IPS-18a (cell line): ENCODE data around the gene ARHGAP40.

Source experiments
- H3K27ac ChIP-seq: one replicate; pipeline ENCODE4 v1.5.1; 2013; ENCODE audit warnings: low read length
- H3K27me3 ChIP-seq: one replicate; pipeline ENCODE4 v1.6.1; 2013; ENCODE audit warnings: mild to moderate bottlenecking, low read length; ENCODE audit not compliant: control insufficient read depth, insufficient read depth
- H3K36me3 ChIP-seq: one replicate; pipeline ENCODE4 v1.6.1; 2013; ENCODE audit warnings: low read depth, low read length; ENCODE audit not compliant: control insufficient read depth
- H3K4me1 ChIP-seq: one replicate; pipeline ENCODE4 v1.6.1; 2013; ENCODE audit warnings: low read depth, low read length; ENCODE audit not compliant: control insufficient read depth
- H3K4me3 ChIP-seq: one replicate; pipeline ENCODE4 v1.5.1; 2013; ENCODE audit warnings: low read length
- H3K9ac ChIP-seq: one replicate; pipeline ENCODE4 v1.6.1; 2013; ENCODE audit warnings: mild to moderate bottlenecking, low read length, moderate library complexity
- H3K9me3 ChIP-seq: one replicate; pipeline ENCODE4 v1.6.1; 2013; ENCODE audit warnings: low read depth, low read length; ENCODE audit not compliant: control insufficient read depth

ARHGAP40 gene

GRCh38 chr20:38607351-38607750 lies 5.7 kb downstream of the ARHGAP40 start:
- H3K4me1 ChIP-seq = peaks cover 5% of the 10 kb centered on the region
- no peaks in the 10 kb centered on the region for H3K36me3 ChIP-seq
- no peak overlapping the region for H3K9ac ChIP-seq
- H3K27ac ChIP-seq = no peak overlapping the region
- peaks cover 9% of the 10 kb centered on the region for H3K27me3 ChIP-seq
- no peak overlapping the region for H3K4me3 ChIP-seq
- H3K9me3 ChIP-seq = no peaks in the 10 kb centered on the region

- peaks cover 5% of the 10 kb centered on the region for H3K4me1 ChIP-seq
- H3K9me3 ChIP-seq = no peaks in the 10 kb centered on the region
- H3K27ac ChIP-seq = no peak overlapping the region
- H3K9ac ChIP-seq = no peak overlapping the region
- no peak overlapping the region for H3K4me3 ChIP-seq
- peaks cover under 1% of the 10 kb centered on the region for H3K27me3 ChIP-seq
- no peaks in the 10 kb centered on the region for H3K36me3 ChIP-seq
Observed at GRCh38 chr20:38608188-38608587, 6.6 kb downstream of the ARHGAP40 start.

- Histone ChIP-seq H3K36me3 (no peaks in the 10 kb centered on the region), H3K4me3 (no peak overlapping the region), H3K4me1 (peaks cover 5% of the 10 kb centered on the region), H3K9me3 (no peaks in the 10 kb centered on the region), H3K27ac (no peak overlapping the region), H3K9ac (no peak overlapping the region), H3K27me3 (no peaks in the 10 kb centered on the region)
Observed at GRCh38 chr20:38609815-38610214, 8.2 kb downstream of the ARHGAP40 start.

GRCh38 chr20:38610521-38610920 lies 8.9 kb downstream of the ARHGAP40 start:
- Histone ChIP-seq H3K4me1 (peaks cover 5% of the 10 kb centered on the region), H3K9me3 (no peaks in the 10 kb centered on the region), H3K27ac (no peak overlapping the region), H3K4me3 (no peak overlapping the region), H3K36me3 (no peaks in the 10 kb centered on the region), H3K27me3 (no peaks in the 10 kb centered on the region), H3K9ac (no peak overlapping the region)

- Histone ChIP-seq H3K27me3 (no peaks in the 10 kb centered on the region), H3K9me3 (no peaks in the 10 kb centered on the region), H3K27ac (no peak overlapping the region), H3K36me3 (no peaks in the 10 kb centered on the region), H3K4me3 (no peak overlapping the region), H3K4me1 (peaks cover 2% of the 10 kb centered on the region), H3K9ac (no peak overlapping the region)
Observed at GRCh38 chr20:38612751-38613515, 11.3 kb downstream of the ARHGAP40 start.

GRCh38 chr20:38615283-38615682 lies 13.7 kb downstream of the ARHGAP40 start:
- H3K9me3 ChIP-seq = no peaks in the 10 kb centered on the region
- H3K4me1 ChIP-seq = peaks cover 6% of the 10 kb centered on the region
- H3K36me3 ChIP-seq = no peaks in the 10 kb centered on the region
- H3K9ac ChIP-seq = no peak overlapping the region
- H3K27ac ChIP-seq = no peak overlapping the region
- no peaks in the 10 kb centered on the region for H3K27me3 ChIP-seq
- H3K4me3 ChIP-seq = no peak overlapping the region

- Histone ChIP-seq H3K27ac (no peak overlapping the region), H3K4me3 (no peak overlapping the region), H3K4me1 (peaks cover 13% of the 10 kb centered on the region), H3K27me3 (no peaks in the 10 kb centered on the region), H3K9me3 (no peaks in the 10 kb centered on the region), H3K36me3 (no peaks in the 10 kb centered on the region), H3K9ac (no peak overlapping the region)
Observed at GRCh38 chr20:38616457-38616856, 14.8 kb downstream of the ARHGAP40 start.

GRCh38 chr20:38617011-38617829 lies 15.6 kb downstream of the ARHGAP40 start:
- Histone ChIP-seq H3K4me1 (peaks cover 13% of the 10 kb centered on the region), H3K27me3 (no peaks in the 10 kb centered on the region), H3K9me3 (no peaks in the 10 kb centered on the region), H3K9ac (no peak overlapping the region), H3K27ac (no peak overlapping the region), H3K4me3 (no peak overlapping the region), H3K36me3 (no peaks in the 10 kb centered on the region)

GRCh38 chr20:38617830-38618196 lies 16.2 kb downstream of the ARHGAP40 start:
- Histone ChIP-seq H3K27me3 (no peaks in the 10 kb centered on the region), H3K4me1 (peaks cover 13% of the 10 kb centered on the region), H3K27ac (no peak overlapping the region), H3K9ac (no peak overlapping the region), H3K36me3 (no peaks in the 10 kb centered on the region), H3K9me3 (no peaks in the 10 kb centered on the region), H3K4me3 (no peak overlapping the region)

GRCh38 chr20:38620441-38620840 lies 18.8 kb downstream of the ARHGAP40 start:
- H3K4me3 ChIP-seq = no peak overlapping the region
- H3K9ac ChIP-seq = no peak overlapping the region
- H3K4me1 ChIP-seq = peaks cover 13% of the 10 kb centered on the region
- no peaks in the 10 kb centered on the region for H3K27me3 ChIP-seq
- no peaks in the 10 kb centered on the region for H3K9me3 ChIP-seq
- H3K27ac ChIP-seq = no peak overlapping the region
- no peaks in the 10 kb centered on the region for H3K36me3 ChIP-seq

GRCh38 chr20:38623061-38623460 lies 21.5 kb downstream of the ARHGAP40 start:
- no peak overlapping the region for H3K27ac ChIP-seq

More at GRCh38 chr20:38623061-38623460, 21.5 kb downstream of the ARHGAP40 start:
- no peak overlapping the region for H3K9ac ChIP-seq
- no peaks in the 10 kb centered on the region for H3K27me3 ChIP-seq
- no peaks in the 10 kb centered on the region for H3K36me3 ChIP-seq
- H3K4me3 ChIP-seq = no peak overlapping the region
- H3K9me3 ChIP-seq = no peaks in the 10 kb centered on the region
- H3K4me1 ChIP-seq = peaks cover 10% of the 10 kb centered on the region
